Duodenal mucosa (tissue), 2 donors: Measurements from ENCODE around the gene NRXN2.

ENCODE experiments used
- H3K27ac ChIP-seq: one replicate; pipeline ENCODE4 v1.7.0; 2013; ENCODE audit warnings: low read depth, low read length
- H3K27me3 ChIP-seq, 2 donors: one replicate each; pipeline ENCODE4 v1.7.0; 2013; ENCODE audit warnings: low read length in 2 of 2, control low read depth in 1 of 2; ENCODE audit not compliant: insufficient read depth in 2 of 2, control insufficient read depth in 1 of 2
- H3K36me3 ChIP-seq, 2 donors: one replicate each; pipeline ENCODE4 v1.7.0; 2013; ENCODE audit warnings: low read length in 2 of 2, control low read depth in 1 of 2; ENCODE audit not compliant: insufficient read depth in 2 of 2, control insufficient read depth in 1 of 2
- H3K4me1 ChIP-seq, 2 donors: one replicate each; pipeline ENCODE4 v1.7.0; 2013; ENCODE audit warnings: low read length in 2 of 2, control low read depth in 1 of 2; ENCODE audit not compliant: insufficient read depth in 2 of 2, control insufficient read depth in 1 of 2
- H3K4me3 ChIP-seq, 2 donors: one replicate each; pipeline ENCODE4 v1.7.0; 2013; ENCODE audit warnings: low read length in 2 of 2, low read depth in 1 of 2
- H3K9ac ChIP-seq, 2 donors: one replicate each; pipeline ENCODE4 v1.7.0; 2013; ENCODE audit warnings: low read length in 2 of 2, low read depth in 1 of 2
- H3K9me3 ChIP-seq, 2 donors: one replicate each; pipeline ENCODE4 v1.7.0; 2013; ENCODE audit warnings: low read length in 2 of 2, control low read depth in 1 of 2; ENCODE audit not compliant: control insufficient read depth in 1 of 2

NRXN2 gene

GRCh38 chr11:64758330-64759079 lies 35.5 kb upstream of the NRXN2 start:
- H3K27ac ChIP-seq, result no peak overlapping the region
- H3K36me3 ChIP-seq, result peaks cover 14 to 20% of the 10 kb centered on the region in 2 donors
- H3K9me3 ChIP-seq, result no peaks in the 10 kb centered on the region
- H3K9ac ChIP-seq, result no peak overlapping the region
- peaks cover 0 to 12% of the 10 kb centered on the region in 2 donors for H3K4me1 ChIP-seq
- H3K27me3 ChIP-seq, result no peaks in the 10 kb centered on the region
- no peak overlapping the region for H3K4me3 ChIP-seq

- no peak overlapping the region for H3K27ac ChIP-seq
- H3K9ac ChIP-seq, result no peak overlapping the region
- H3K4me1 ChIP-seq, result peaks cover 0 to 6% of the 10 kb centered on the region in 2 donors
These were observed 34.7 kb upstream of the NRXN2 start for GRCh38 chr11:64757549-64758329.

GRCh38 chr11:64755681-64756361 lies 32.8 kb upstream of the NRXN2 start:
- Histone ChIP-seq H3K4me3 (no peak overlapping the region), H3K36me3 (peaks cover 0 to 2% of the 10 kb centered on the region in 2 donors), H3K9ac (no peak overlapping the region), H3K27ac (no peak overlapping the region), H3K27me3 (no peaks in the 10 kb centered on the region), H3K9me3 (no peaks in the 10 kb centered on the region), H3K4me1 (peaks cover 0 to 6% of the 10 kb centered on the region in 2 donors)

More at GRCh38 chr11:64757549-64758329, 34.7 kb upstream of the NRXN2 start:
- Histone ChIP-seq H3K36me3 (peaks cover 8 to 12% of the 10 kb centered on the region in 2 donors), H3K27me3 (no peaks in the 10 kb centered on the region), H3K9me3 (no peaks in the 10 kb centered on the region), H3K4me3 (no peak overlapping the region)

- Histone ChIP-seq H3K4me1 (peaks cover 0 to 2% of the 10 kb centered on the region in 2 donors), H3K36me3 (no peaks in the 10 kb centered on the region), H3K27ac (no peak overlapping the region), H3K27me3 (no peaks in the 10 kb centered on the region), H3K4me3 (no peak overlapping the region), H3K9me3 (no peaks in the 10 kb centered on the region), H3K9ac (no peak overlapping the region)
These were observed 32.1 kb upstream of the NRXN2 start for GRCh38 chr11:64754919-64755662.

- Histone ChIP-seq H3K36me3 (no peaks in the 10 kb centered on the region), H3K4me1 (no peaks in the 10 kb centered on the region), H3K27ac (no peak overlapping the region), H3K4me3 (no peak overlapping the region), H3K27me3 (no peaks in the 10 kb centered on the region), H3K9me3 (no peaks in the 10 kb centered on the region), H3K9ac (no peak overlapping the region)
These were observed 31.3 kb upstream of the NRXN2 start for GRCh38 chr11:64754124-64754918.

- no peaks in the 10 kb centered on the region for H3K27me3 ChIP-seq
- H3K9me3 ChIP-seq, result no peaks in the 10 kb centered on the region
- no peak overlapping the region for H3K9ac ChIP-seq
- H3K4me1 ChIP-seq, result no peaks in the 10 kb centered on the region
- no peaks in the 10 kb centered on the region for H3K36me3 ChIP-seq
- no peak overlapping the region for H3K27ac ChIP-seq
- no peak overlapping the region for H3K4me3 ChIP-seq
These were observed 30.6 kb upstream of the NRXN2 start for GRCh38 chr11:64753380-64754123.

- no peaks in the 10 kb centered on the region for H3K9me3 ChIP-seq
- H3K9ac ChIP-seq, result no peak overlapping the region
- H3K36me3 ChIP-seq, result no peaks in the 10 kb centered on the region
- no peaks in the 10 kb centered on the region for H3K27me3 ChIP-seq
- no peaks in the 10 kb centered on the region for H3K4me1 ChIP-seq
- no peak overlapping the region for H3K27ac ChIP-seq
- H3K4me3 ChIP-seq, result no peak overlapping the region
These were observed 30.0 kb upstream of the NRXN2 start for GRCh38 chr11:64753019-64753379.

- Histone ChIP-seq H3K9ac (no peak overlapping the region), H3K27me3 (no peaks in the 10 kb centered on the region), H3K27ac (no peak overlapping the region), H3K4me3 (no peak overlapping the region), H3K4me1 (no peaks in the 10 kb centered on the region), H3K36me3 (no peaks in the 10 kb centered on the region), H3K9me3 (no peaks in the 10 kb centered on the region)
These were observed 29.4 kb upstream of the NRXN2 start for GRCh38 chr11:64752175-64752970.
